K562 (cell line): ENCODE data around the gene VWA8. TPM values are rescaled to one million over a fixed set of nuclear protein-coding genes. Genes with fewer than 3 reads are reported as not detected.

Experiments used
- ATAC-seq: fragments of 200-7000 bp; cut with Tn5 transposase; 3 replicates; pipeline ENCODE4 v1.9.1; 2020; ENCODE audit warnings: moderate library complexity
- BruUV-seq: library from RNA; stranded (reverse); fragments of 400-500 nt; replicated peaks from 2 replicates; lab custom pipeline; 2021; lab: Mats Ljungman, UMichigan
- CTCF ChIA-PET: fragments of 300-600 bp; formaldehyde crosslinking; extraction: SDS; loops from one replicate; lab custom pipeline; 2021; ENCODE audit warnings: low intra/inter-chr PET ratio; lab: Yijun Ruan, JAX
- POLR2A ChIA-PET: fragments of 300-600, 350-650 bp; sonication (Branson Sonifier 250); formaldehyde crosslinking; extraction: SDS; loops from one replicate; lab custom pipeline; 2021; ENCODE audit warnings: antibody characterized with exemption, inconsistent platforms; lab: Yijun Ruan, JAX
- DNase-seq, 4 experiments: peaks; one replicate each; pipeline versions ENCODE4 v3.0.0 to v3.0.0-alpha.2; 2011 to 2018; ENCODE audit warnings: low spot score in 3 of 4, mixed read lengths in 3 of 4; ENCODE audit errors: extremely low read depth in 1 of 4
- FAIRE-seq: peaks from 2 replicates; lab custom pipeline; 2011; peaks lifted over from hg19 to GRCh38; lab: Jason Lieb, UNC
- H2AFZ ChIP-seq: 2 replicates; pipeline ENCODE4 v1.6.0; 2011; ENCODE audit warnings: low read depth, low read length, control low read depth, inconsistent platforms
- H3K27ac ChIP-seq: fragments of 200-600 bp; 3 replicates; pipeline ENCODE4 v1.8.0; 2011; ENCODE audit warnings: low read depth, mild to moderate bottlenecking, control low read depth, inconsistent platforms, low read length, moderate library complexity, mixed read lengths; ENCODE audit errors: extremely low read depth
- H3K27me3 ChIP-seq, 2 experiments: fragments of 300-600 bp in 1 of 2; 2 replicates in 1 of 2; 3 replicates in 1 of 2; pipeline versions ENCODE4 v1.6.0 to v1.8.0; 2011; ENCODE audit warnings: inconsistent platforms in 2 of 2, low read length in 2 of 2, mild to moderate bottlenecking in 1 of 2, mixed read lengths in 1 of 2, moderate library complexity in 1 of 2; ENCODE audit not compliant: control insufficient read depth in 2 of 2, insufficient read depth in 2 of 2
- H3K36me3 ChIP-seq: fragments of 300-600 bp; 3 replicates; pipeline ENCODE4 v1.8.0; 2011; ENCODE audit warnings: mild to moderate bottlenecking, low read length, inconsistent platforms; ENCODE audit not compliant: control insufficient read depth, insufficient read depth
- H3K4me1 ChIP-seq, 2 experiments: fragments of 200-600 bp in 1 of 2; replicated peaks in 1 of 2; 2 replicates in 1 of 2; 3 replicates in 1 of 2; pipeline versions ENCODE4 v1.5.1 to v1.8.0; 2011; ENCODE audit warnings: inconsistent platforms in 2 of 2, low read length in 2 of 2, mild to moderate bottlenecking in 1 of 2, mixed read lengths in 1 of 2, moderate library complexity in 1 of 2; ENCODE audit not compliant: control insufficient read depth in 2 of 2, insufficient read depth in 2 of 2
- H3K4me2 ChIP-seq: 2 replicates; pipeline ENCODE4 v1.6.1; 2011; ENCODE audit warnings: low read length, control low read depth, inconsistent platforms, mixed read lengths; ENCODE audit not compliant: insufficient read depth
- H3K4me3 ChIP-seq: fragments of 200-600 bp; sonication (generic), shearing (Covaris generic); 2 replicates; pipeline ENCODE4 v1.5.1; 2016; ENCODE audit warnings: control low read depth, inconsistent platforms
- H3K79me2 ChIP-seq: fragments of 200-600 bp; 3 replicates; pipeline ENCODE4 v1.8.0; 2011; ENCODE audit warnings: low read length, inconsistent platforms; ENCODE audit not compliant: control insufficient read depth, insufficient read depth
- H3K9ac ChIP-seq, 2 experiments: 2 replicates each; pipeline versions ENCODE4 v1.6.0 to v1.6.1; 2011; ENCODE audit warnings: low read depth in 2 of 2, low read length in 2 of 2, control low read depth in 1 of 2, inconsistent platforms in 1 of 2, mild to moderate bottlenecking in 1 of 2, mixed read lengths in 1 of 2; ENCODE audit not compliant: insufficient read depth in 1 of 2
- H3K9me1 ChIP-seq: one replicate; pipeline ENCODE4 v1.6.0; 2011; ENCODE audit warnings: inconsistent platforms, mild to moderate bottlenecking, low read length, moderate library complexity; ENCODE audit not compliant: control insufficient read depth, insufficient read depth
- H3K9me3 ChIP-seq: replicated peaks from 2 replicates; pipeline ENCODE4 v1.5.1; 2011; ENCODE audit warnings: low read depth, low read length, inconsistent platforms; ENCODE audit not compliant: control insufficient read depth, insufficient read depth
- H4K20me1 ChIP-seq: replicated peaks from 2 replicates; pipeline ENCODE4 v1.6.1; 2011; ENCODE audit warnings: low read length, inconsistent platforms, mixed read lengths; ENCODE audit not compliant: control insufficient read depth, insufficient read depth
- DIDO1 ChIP-seq: fragments of 450-650 bp; IDR thresholded peaks from 2 replicates; pipeline ENCODE4 v1.6.1; 2016; ENCODE audit warnings: low read depth, missing biosample characterization, missing genetic modification characterization
- DLX4 ChIP-seq: fragments of 250-450 bp; sonication (Bioruptor Pico); IDR thresholded peaks from 2 replicates; pipeline ENCODE4 v1.6.1; 2021; ENCODE audit warnings: mild to moderate bottlenecking
- EP400 ChIP-seq: fragments of 450-650 bp; IDR thresholded peaks from 2 replicates; pipeline ENCODE4 v1.6.1; 2017; ENCODE audit warnings: antibody characterized with exemption, mild to moderate bottlenecking, moderate library complexity
- FOXK1 ChIP-seq: sonication (generic); formaldehyde crosslinking; IDR thresholded peaks from 2 replicates; pipeline ENCODE4 v1.8.0; 2022; ENCODE audit warnings: missing genetic modification reagents, mild to moderate bottlenecking, borderline replicate concordance
- HSF4 ChIP-seq: fragments of 250-450 bp; sonication (Bioruptor Pico); IDR thresholded peaks from 2 replicates; pipeline ENCODE4 v2.1.2; 2022; ENCODE audit warnings: mild to moderate bottlenecking, moderate library complexity, borderline replicate concordance
- MXD1 ChIP-seq: fragments of 250-450 bp; sonication (Bioruptor Pico); IDR thresholded peaks from 2 replicates; pipeline ENCODE4 v1.8.0; 2021; ENCODE audit warnings: borderline replicate concordance, mild to moderate bottlenecking, moderate library complexity; ENCODE audit not compliant: poor library complexity, severe bottlenecking
- NR4A1 ChIP-seq, 2 experiments: fragments of 250-450 bp in 1 of 2; fragments of 450-650 bp in 1 of 2; sonication (Bioruptor Pico) in 1 of 2; IDR thresholded peaks; 2 replicates each; pipeline versions ENCODE4 v1.4.0 to v1.6.1; 2016 to 2020; ENCODE audit warnings: mild to moderate bottlenecking in 2 of 2, missing compliant biosample characterization in 1 of 2, missing genetic modification characterization in 1 of 2, moderate library complexity in 1 of 2
- PTRF ChIP-seq: fragments of 450-650 bp; IDR thresholded peaks from 2 replicates; pipeline ENCODE4 v1.6.1; 2016; ENCODE audit warnings: mild to moderate bottlenecking, missing genetic modification characterization, missing compliant biosample characterization
- RBM39 ChIP-seq: fragments of 200-400 bp; formaldehyde crosslinking; optimal IDR thresholded peaks from 2 replicates; pipeline ENCODE3; 2018; ENCODE audit warnings: low read depth, low read length
- ZBTB11 ChIP-seq, 3 experiments: fragments of 200-800 bp in 1 of 3; fragments of 250-450 bp in 1 of 3; fragments of 450-650 bp in 1 of 3; sonication (Bioruptor Pico) in 1 of 3; sonication (Bioruptor generic) in 1 of 3; formaldehyde crosslinking in 1 of 3; IDR thresholded peaks; 2 replicates each; pipeline versions ENCODE4 v1.6.1 to v1.8.0; 2016 to 2022; ENCODE audit warnings: mild to moderate bottlenecking in 2 of 3, missing genetic modification characterization in 2 of 3, missing compliant biosample characterization in 1 of 3, moderate library complexity in 1 of 3
- ZNF239 ChIP-seq: fragments of 250-450 bp; sonication (Bioruptor Pico); IDR thresholded peaks from 2 replicates; pipeline ENCODE4 v1.4.0; 2020; ENCODE audit warnings: mild to moderate bottlenecking
- WGBS: fragments of 100-300 bp; shearing (Covaris generic); methylation state at CpG from one replicate; pipeline ENCODE4 v1.1.6; 2016; ENCODE audit warnings: low coverage, mixed read lengths; ENCODE audit not compliant: insufficient coverage; ENCODE audit errors: missing lambda C conversion rate; 5-methylcytosine and 5-hydroxymethylcytosine counted together
- in situ Hi-C: fragments of 300-500 bp; cut with MboI; formaldehyde crosslinking; loops from 4 replicates; pipeline ENCODE4 v1.15.0; 2018; ENCODE audit warnings: inconsistent platforms, mixed read lengths
- intact Hi-C: fragments of 100-400 bp; cut with micrococcal nuclease; formaldehyde crosslinking; loops from 2 replicates; pipeline ENCODE4 v1.14.2; 2022
- polyA plus RNA-seq, 8 experiments: library from polyadenylated mRNA; depleted of rRNA in 4 of 8; stranded (reverse) in 5 of 8; unstranded in 3 of 8; fragments of >200 nt; fragmentation: Nextera tagmentation in 2 of 8; fragmentation: Illumina TruSeq in 1 of 8; extraction: Ambion mirVana in 2 of 8; extraction: Trizol in 1 of 8; gene quantifications; 2 replicates each; pipeline versions ENCODE4 v1.2.1 to v1.2.3, GENCODE V29; 2011 to 2014; ENCODE audit warnings: inconsistent platforms in 1 of 8, missing spikeins in 1 of 8
- total RNA-seq, 7 experiments: library from RNA; depleted of rRNA in 6 of 7; stranded (reverse); fragments of >200 nt in 6 of 7; fragmentation: Illumina TruSeq in 2 of 7; extraction: Trizol in 2 of 7; gene quantifications; 2 replicates each; pipeline versions ENCODE4 v1.2.1 to v1.2.3, GENCODE V29; 2011 to 2021; ENCODE audit warnings: low replicate concordance in 1 of 7

The VWA8 gene
- total and polyA plus RNA-seq, 9 of the 15 experiments (the other 6 are each of a cell fraction or from before 2014, with no cell fraction given), result 2.1 to 18.5 (median 13.3) TPM

- Histone ChIP-seq H3K4me1 (no peaks in the 10 kb centered on the region), H3K79me2 (no peaks in the 10 kb centered on the region), H3K9ac (no peak overlapping the region), H3K9me1 (no peaks in the 10 kb centered on the region), H3K9me3 (no peaks in the 10 kb centered on the region), H2AFZ (no peak overlapping the region), H4K20me1 (no peaks in the 10 kb centered on the region), H3K27me3 (no peaks in the 10 kb centered on the region), H3K36me3 (peaks cover 43% of the 10 kb centered on the region; the same call in 2 of the 3 replicates), H3K4me3 (no peak overlapping the region), H3K4me2 (no peak overlapping the region)
- intact Hi-C loops, result no loop called here
- DNase-seq, result no peak
- no peak for ATAC-seq
- no peak for FAIRE-seq
- CTCF ChIA-PET, result interaction anchor here (0.6 kb wide), 1 partner anchor 17 kb away, joined by 3 read pairs; no protein-coding TSS in a partner anchor
- in situ Hi-C loops, result no loop called here
- POLR2A ChIA-PET, result no interaction called here
- WGBS, result 47% methylated on average over 3 of the region's 3 CpGs
- no TSS peak for BruUV-seq
- no peak for TF ChIP-seq PTRF (tag)
- no peak for TF ChIP-seq NR4A1 (CRISPR knock-in tag; IDR thresholded peaks at IDR 0.05)
- no peak for TF ChIP-seq NR4A1 (tag; IDR thresholded peaks at IDR 0.05)
- no peak for TF ChIP-seq FOXK1 (CRISPR knock-in tag)
- TF ChIP-seq DIDO1 (tag), result no peak
- TF ChIP-seq EP400, result no peak
- no peak for TF ChIP-seq ZNF239
- TF ChIP-seq ZBTB11 (CRISPR knock-in tag; IDR thresholded peaks at IDR 0.05), result no peak
- TF ChIP-seq RBM39, result no peak
- no peak for TF ChIP-seq MXD1 (CRISPR knock-in tag)
- TF ChIP-seq HSF4 (CRISPR knock-in tag), result no peak
- no peak for TF ChIP-seq DLX4
- TF ChIP-seq, all 486 proteins: peak for 0
- H3K27ac ChIP-seq, result no peak overlapping the region
Measured at GRCh38 chr13:41811588-41812021, 149.3 kb downstream of the VWA8 start.
